GM19397 (cell line): Measurements from ENCODE around the gene B3GNT3.
"Not testable (repeated sequence)": the region's sequence is repeated elsewhere in the genome, so short reads cannot be mapped to it uniquely, and the experiment has no call there.

Experiments
- ATAC-seq: cut with Tn5 transposase; IDR thresholded peaks from one replicate; pipeline ENCODE4 v1.9.1; 2021; ENCODE audit warnings: mild to moderate bottlenecking, moderate library complexity; ENCODE audit not compliant: unreplicated experiment

B3GNT3 gene

DNA sequence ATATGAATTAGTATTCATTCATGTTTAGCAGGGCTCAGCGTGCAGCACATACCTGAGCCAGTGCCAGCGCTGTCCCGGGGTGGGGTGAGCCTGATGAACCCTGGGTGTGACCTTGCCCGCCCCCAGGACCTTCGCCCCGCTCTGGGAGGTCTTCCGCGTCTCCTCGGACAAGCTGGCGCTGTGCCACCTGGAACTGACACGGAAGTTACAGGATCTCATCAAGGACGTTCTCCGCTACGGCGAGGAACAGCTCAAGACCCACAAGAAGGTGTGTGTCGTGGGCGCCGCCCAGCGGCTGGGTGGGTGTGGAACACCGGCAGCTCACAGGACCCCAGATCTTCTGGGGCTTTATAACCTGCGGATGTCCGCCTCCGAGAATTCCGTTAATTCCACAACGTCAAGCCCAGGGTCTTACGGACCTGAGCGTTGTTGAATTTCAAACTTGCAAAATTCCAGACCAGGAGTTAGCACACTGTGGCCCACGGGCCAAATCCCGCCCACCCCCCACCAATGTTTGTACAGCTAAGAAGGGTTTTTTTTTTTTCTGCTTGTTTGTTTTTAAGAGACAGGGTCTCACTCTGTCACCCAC lies 28.3 kb upstream of the B3GNT3 start:
- ATAC-seq, result no peak

DNA sequence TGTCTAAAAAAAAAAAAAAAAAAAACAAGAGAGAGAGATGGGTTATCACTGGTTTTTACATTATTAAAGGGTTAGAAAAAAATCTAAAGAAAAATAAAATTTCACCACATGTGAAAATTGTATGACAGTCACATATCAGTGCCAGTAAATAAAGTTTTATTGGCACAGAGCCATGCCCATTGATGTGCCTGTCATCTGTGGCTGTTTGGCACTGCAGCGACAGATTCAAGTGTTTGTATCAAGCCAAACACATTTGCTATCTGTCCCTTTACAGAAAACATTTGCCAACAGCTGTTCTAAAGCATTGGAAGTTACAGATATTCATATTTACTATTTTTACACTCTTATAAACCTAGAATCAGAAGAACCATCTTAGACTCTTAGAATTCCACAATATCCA lies 27.4 kb upstream of the B3GNT3 start:
- no peak for ATAC-seq

DNA sequence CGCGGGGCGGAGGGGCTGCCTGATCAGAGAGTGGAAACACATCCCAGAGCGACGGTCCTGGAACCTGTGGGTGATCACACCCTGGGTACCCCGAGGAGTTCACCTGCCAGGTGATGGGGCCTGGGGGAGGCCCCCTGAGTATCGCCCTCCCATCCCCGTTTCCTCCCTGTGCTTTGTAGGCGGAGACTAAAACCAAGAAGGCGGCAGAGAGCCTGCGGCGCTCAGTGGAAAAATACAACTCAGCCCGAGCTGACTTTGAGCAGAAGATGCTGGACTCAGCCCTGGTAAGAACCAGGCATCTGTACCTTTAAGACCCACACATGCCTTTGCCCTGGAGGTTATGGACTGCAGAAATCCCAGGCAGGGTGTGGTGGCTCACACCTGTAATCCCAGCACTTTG lies 24.3 kb upstream of the B3GNT3 start:
- ATAC-seq, result no peak

DNA sequence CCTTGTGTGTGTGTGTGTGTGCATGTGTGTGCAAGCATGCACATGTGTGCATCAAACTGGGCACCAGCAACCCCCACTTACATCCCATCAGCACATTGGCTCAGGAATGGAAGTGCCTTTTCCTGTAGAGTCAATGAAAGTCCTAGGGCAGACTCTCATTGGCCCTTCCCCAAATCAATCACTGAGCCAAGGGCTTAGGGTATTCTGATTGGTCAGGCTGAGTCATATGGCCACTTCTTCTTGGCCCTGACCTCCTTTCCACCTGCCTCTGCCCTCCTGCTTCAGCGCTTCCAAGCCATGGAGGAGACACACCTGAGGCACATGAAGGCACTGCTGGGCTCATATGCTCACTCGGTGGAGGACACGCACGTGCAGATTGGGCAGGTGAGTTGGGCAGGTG lies 22.8 kb upstream of the B3GNT3 start:
- no peak for ATAC-seq

DNA sequence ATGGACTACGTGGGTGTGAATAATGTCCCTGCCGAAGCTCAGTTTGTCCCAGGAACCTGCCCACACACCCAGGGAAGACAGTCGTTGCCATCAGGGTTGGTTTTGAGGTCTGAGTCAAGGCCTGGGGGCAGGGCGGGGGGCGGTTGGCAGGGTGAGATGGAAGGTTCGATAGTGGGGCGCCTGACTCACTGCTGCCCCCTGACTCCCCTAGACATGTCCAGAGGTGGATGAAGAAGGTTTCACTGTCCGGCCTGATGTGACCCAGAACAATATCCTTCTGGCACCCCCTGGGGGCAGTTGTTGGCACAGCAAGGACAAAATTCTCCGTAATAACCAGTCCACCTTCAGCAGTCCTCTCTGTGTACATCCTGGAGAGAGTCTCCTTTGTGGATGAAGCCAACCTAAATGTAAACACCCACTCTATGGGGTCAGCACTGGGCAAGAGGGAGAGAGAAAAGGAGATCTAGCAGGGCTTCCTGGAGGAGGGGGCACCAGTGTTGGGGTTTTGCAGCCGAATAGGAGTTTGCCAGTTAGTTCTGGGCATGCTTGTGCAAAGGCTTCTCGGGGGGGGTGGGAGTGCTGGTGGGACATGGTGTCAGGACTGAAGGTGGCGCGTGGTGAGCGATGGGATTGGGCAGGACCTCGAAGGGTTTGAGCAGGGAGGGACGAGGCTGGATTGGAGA lies 19.6 kb upstream of the B3GNT3 start:
- ATAC-seq, result no peak

DNA sequence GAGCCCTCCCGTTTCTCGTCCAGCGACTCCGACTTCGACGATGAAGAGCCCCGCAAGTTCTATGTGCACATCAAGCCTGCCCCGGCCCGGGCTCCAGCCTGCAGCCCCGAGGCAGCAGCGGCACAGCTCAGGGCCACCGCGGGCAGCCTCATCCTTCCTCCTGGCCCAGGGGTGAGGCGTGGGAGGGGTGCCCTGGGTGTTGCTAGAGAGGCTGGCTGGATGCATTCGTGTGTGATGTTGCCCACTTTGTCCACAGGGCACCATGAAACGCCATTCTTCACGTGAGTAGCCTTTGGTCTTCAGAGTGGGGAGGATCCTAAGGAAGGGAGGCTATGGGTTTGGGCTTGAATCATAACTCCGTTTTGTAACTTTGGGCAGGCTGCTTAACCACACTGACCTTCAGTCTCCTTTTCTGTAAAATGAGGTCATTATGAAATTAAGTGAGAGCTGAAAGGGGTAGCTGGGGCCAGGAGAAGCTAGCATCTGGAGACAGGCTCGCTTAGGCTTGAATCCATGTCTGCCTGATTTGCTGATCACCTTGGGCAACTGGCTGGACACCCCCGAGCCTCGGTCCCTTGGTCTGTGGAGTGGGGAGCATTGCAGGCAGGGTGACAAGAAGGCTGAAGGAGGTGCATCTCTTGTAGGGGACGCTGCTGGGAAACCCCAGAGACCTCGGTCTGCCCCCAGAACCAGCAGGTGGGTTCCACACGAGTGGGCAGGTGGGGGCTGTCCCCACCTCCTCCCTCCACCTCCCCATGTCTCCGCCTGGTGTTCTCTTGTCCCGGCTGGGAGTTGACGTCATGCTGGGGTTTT lies 18.7 kb upstream of the B3GNT3 start:
- ATAC-seq, result peak; percentile 59

DNA sequence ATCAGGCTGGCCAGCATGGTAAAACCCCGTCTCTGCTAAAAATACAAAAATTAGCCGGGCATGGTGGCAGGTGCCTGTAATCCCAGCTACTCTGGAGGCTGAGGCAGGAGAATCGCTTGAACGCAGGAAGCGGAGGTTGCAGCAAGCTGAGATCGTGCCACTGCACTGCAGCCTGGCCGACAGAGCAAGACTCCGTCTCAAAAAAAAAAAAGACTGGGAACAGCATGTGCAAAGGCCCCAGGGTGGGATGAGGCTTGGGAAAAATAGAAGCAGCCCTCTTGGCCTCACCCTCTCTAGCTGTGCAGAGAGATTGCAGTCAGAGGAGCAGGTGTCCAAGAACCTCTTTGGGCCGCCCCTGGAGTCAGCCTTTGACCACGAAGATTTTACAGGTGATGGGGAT lies 17.1 kb upstream of the B3GNT3 start:
- not testable (repeated sequence) for ATAC-seq

DNA sequence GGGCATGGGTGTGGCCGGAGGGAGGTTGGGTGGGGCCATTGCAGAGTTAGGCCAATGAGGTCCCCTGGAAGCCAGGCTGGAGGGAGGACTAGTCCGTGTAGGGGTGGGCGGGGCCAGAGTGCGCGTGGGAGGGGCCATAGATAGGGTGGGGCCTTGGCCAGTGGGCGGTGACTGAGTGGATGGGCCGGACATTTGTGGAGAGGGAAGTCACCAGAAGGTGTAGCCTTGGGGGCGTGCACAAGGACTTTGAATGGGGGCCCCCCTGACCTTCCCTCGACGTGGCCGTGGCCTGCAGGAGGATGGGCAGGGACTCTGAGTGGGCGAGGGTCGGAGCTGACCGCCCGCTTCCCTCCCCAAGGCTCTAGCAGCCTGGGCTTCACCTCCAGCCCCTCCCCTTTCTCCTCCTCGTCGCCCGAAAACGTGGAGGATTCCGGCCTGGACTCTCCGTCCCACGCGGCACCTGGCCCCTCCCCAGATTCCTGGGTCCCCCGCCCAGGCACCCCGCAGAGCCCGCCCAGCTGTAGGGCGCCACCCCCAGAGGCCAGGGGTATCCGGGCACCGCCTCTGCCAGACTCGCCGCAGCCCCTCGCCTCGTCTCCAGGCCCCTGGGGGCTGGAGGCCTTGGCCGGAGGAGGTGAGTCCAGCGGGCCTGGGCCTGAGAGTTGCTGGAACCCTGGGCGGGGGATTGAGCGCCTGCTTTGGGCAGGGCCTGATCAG lies 16.5 kb upstream of the B3GNT3 start:
- ATAC-seq, result no peak

DNA sequence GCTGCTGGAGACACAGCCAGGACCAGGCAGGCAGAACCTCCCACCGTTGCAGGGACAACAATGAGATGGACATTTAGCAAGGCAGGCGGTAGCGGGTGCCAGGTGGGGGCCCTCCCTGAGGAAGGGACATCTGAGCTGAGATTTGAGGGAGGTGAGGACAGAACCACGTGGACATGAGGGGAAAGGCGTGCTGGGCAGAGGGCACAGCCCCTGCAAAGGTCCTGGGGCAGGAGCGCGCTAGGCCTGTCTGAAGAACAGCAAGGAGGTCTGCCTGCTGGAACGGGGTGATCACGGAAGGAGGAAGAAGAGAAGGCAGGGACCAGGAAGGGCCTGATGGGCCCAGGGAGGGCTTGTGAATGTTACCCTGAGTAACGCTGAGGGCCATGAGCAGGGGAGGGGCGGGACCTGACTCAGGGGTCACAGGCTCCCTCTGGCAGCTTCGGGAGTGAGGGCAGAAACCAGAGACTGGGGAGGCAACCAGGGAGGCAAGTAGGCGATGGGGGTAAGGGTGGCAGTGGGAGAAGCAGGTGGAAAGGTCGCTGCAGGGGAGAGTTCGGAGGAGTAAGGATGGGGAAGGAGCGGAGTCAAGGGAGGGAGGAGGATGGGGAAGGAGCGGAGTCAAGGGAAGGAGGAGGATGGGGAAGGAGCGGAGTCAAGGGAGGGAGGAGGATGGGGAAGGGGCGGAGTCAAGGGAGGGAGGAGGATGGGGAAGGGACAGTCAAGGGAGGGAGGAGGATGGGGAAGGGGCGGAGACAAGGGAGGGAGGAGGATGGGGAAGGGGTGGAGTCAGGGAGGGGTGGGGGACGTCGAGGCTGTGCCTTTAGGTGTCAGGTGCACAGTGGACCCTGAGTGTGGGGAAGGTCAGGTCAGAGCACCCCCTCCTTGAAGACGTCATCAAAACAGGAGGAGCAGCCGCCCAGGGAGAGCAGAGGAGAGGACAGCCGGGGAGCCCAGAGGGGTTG lies 15.7 kb upstream of the B3GNT3 start:
- ATAC-seq, result no peak

DNA sequence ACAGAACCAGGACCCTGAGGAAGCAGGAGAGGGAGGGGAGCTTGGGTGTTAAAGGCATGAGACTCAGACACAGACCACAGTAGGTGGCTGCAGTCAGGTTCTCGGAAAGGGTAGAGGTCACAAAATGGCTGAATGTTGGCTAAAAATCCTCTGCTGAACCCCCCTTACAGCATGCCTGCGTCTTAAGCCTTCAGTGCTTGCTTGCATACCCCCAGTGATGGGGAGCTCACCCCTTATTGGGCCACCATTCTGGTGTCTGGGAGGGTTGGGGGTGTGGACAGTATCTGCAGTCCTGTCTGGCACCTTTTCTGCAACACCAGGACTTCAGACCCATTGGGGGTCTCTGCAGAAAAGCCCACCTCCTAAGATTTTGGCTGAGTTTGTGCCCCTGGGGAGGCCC lies 14.2 kb upstream of the B3GNT3 start:
- no peak for ATAC-seq

DNA sequence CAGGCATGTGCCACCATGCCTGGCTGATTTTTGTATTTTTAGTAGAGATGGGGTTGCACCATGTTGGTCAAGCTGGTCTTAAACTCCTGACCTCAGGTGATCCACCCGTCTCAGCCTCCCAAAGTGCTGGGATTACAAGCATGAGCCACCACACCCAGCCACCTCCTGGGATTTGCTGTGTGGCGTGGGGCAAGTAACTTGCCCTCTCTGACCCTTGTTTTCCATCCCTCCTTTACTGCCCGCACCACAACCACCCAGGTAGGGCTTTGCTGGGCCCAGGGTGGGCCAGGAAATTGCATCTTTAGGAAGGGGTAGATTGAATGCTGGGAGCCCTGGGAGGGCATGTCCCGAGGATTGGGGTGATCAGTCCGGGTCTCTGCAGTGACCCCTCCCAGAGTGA lies 11.2 kb upstream of the B3GNT3 start:
- ATAC-seq, result not testable (repeated sequence)

DNA sequence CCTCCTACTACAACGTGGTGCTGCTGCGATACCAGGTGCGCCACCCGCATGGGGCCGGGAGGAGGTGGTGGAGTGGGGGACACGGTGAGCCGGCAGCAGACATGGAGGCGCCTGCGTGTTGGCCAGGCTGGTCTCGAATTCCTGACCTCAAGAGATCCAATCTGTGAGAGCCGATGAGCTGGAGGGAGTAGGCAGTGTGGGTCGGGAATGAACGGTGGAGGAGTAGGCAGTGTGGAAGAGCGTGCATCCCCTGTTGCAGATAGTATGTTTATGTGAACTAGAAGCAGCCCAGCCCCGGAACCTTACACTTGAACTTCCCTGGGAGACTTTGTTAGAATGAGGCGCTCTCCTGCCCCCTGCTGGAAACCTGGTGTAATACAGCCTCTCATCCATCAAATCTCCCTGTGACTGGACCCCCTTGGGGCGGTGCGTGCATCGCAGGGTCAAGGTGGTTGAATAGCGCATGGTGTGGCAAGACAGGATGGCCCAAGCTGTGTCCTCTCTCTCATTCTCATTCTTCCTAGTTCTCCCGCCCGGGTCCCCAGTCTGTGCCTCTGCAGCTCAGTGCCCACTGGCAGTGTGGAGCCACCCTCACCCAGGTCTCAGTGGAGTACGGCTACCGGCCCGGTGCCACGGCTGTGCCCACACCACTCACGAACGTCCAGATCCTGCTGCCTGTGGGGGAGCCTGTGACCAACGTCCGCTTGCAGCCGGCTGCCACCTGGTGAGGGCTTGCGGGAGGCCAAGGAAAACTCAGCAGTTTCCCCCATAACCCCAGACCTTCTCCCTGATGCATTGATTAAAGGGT lies 10.5 kb upstream of the B3GNT3 start:
- ATAC-seq, result no peak

DNA sequence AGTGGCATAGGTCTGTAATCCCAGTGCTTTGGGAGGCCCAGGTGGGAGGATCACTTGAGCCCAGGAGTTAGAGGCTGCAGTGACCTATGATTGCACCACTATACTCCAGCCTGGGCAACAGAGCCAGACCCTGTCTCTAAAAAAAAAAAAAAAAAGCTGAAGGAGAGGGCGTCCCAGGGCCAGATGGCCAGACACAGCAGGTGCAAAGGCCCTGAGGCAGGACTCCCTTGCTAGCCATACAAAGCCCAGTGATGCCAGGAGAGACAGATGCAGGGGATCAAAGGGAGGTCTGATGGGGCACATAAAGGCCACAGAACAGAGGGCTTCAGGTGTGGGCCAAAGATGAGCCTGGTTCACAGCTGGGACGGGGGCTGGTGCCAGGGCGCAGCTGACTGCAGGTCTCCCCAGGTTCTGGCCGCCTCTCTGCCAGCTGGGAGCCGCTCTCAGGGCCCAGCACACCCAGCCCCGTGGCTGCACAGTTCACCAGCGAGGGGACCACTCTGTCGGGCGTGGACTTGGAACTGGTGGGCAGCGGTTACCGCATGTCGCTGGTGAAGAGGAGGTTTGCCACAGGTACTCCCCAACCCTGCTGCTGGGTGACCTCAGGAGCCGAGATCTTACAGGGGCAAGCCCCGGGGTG lies 7.5 kb upstream of the B3GNT3 start:
- no peak for ATAC-seq

DNA sequence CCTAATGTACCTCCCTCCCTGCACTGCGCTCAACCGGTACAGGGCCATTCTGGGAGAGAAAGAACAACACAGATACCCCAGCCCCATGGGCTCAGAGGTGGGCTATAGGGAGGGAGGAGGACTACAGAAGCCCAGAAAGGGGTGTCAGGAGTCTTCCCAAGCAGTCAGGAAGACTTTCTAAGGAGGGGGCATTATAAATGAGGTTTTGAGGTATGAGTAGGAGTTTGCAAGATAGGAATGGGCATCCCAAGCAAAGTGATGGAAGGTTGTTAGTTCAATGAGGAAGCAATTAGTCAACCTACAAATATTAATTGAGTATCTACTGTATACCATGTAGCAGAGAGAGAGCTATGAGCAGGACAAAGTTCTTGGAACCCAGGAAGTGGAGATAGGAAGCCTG lies 6.3 kb upstream of the B3GNT3 start:
- ATAC-seq, result no peak

DNA sequence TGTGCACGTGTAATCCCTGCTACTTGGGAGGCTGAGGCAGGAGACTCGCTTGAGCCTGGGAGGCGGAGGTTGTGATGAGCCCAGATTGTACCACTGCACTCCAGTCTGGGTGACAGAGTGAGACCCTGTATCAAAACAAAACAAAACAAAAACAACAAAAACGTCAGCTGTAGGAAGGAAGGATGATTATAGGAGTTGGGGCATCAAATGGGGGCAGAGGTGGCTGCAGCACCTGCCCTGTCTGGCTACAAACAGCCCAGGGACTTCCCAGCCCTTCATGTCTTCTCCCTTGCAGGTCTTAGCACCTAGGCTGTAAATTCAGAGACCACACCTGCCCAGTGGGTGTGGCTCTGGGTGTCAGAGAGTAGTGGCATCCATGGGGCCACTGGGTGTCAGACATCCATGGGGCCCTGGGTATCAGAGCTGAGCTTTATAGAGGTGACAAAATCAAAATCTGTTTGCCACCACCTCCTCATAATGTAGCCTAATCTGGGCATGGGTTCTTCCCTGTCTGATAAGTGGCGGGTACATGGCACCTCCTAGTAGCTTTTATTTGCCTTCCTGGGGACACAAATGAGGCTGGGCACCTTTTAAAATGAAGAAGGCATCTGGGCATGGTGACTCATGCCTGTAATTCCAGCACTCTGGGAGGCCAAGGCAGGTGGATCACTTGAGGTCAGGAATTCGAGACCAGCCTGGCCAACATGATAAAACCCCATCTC lies 4.7 kb upstream of the B3GNT3 start:
- ATAC-seq, result no peak

DNA sequence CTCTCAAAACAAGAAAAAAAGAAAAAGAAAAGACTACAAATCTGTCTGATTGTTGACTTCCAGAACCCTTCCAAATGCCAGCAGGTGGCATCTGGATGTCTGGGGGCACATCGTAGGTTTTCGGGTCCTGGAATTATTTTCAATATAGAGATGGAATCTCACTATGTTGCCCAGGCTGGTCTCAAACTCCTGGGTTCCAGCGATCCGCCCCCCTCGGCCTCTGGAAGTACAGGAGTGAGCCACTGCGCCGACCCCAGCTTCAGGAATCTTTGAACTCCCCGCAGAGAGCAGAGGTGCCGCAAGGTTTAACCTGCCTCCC lies 567 bp upstream of the B3GNT3 start:
- no peak for ATAC-seq

DNA sequence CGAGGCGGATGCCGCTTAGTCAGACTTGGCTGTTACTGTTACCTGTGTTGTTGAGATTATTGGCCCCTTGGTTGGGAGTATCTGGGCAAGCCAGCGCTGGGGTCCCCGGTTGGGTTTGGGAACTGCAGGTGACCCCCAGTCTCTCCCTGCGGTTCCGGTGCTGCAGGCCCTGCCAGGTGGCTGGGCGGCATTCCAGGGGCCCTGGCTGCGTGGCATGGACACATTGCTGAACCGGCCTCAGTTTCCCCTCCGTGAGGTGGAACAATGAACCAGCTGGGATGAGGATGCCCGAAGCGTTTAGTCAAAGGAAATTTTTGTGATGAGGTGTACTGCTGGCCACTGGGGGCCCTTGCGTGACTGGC lies 538 bp downstream of the B3GNT3 start:
- no peak for ATAC-seq

DNA sequence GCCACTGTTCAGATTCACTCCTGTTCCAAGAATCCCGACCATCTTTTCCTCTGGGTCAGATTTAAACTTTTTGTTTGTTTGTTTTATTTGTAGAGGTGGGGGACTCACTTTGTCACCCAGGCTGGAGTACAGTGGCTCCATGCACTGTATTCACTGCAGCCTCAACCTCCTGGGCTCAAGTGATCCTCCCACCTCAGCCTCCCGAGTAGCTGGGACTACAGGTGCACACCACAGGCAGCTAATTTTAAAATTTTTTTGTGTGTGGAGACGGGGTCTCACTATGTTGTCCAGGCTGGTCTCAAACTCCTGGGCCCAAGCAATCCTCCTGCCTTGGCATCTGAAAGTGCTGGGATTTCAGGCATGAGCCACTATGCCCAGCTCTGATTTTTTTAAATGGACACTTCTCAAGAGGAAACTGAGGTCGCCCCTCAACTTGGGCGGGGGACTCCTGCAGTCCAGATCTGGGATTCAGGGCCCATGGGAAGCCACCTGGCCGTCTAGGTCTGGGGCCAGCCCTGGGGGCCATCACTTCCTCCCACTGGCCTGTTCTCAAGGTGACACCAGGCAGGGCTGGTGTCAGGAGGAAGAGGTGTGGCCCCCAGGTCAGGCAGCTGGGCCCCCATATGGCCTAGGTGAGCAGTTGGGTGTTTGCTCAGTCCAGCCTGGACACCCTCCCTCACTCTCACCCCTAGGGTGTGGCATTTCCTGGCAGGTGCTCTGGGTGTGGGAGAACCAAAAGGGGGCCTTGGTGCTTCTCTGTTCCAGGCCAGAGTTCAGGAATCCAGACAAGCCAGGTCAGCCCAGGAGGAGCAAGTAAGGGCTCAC lies 1.3 kb downstream of the B3GNT3 start:
- ATAC-seq, result no peak
